COLO829 (cell line): ENCODE results near the gene SERTAD1.
"Not testable (repeated sequence)": the region's sequence is repeated elsewhere in the genome, so short reads cannot be mapped to it uniquely, and the experiment has no call there.

ENCODE experiments used
- DNase-seq: peaks from one replicate; pipeline ENCODE4 v3.0.0; 2012; ENCODE audit warnings: low spot score

Gene SERTAD1

GRCh38 chr19:40421993-40422747 lies 3.6 kb downstream of the SERTAD1 start:
- no peak for DNase-seq

DNA sequence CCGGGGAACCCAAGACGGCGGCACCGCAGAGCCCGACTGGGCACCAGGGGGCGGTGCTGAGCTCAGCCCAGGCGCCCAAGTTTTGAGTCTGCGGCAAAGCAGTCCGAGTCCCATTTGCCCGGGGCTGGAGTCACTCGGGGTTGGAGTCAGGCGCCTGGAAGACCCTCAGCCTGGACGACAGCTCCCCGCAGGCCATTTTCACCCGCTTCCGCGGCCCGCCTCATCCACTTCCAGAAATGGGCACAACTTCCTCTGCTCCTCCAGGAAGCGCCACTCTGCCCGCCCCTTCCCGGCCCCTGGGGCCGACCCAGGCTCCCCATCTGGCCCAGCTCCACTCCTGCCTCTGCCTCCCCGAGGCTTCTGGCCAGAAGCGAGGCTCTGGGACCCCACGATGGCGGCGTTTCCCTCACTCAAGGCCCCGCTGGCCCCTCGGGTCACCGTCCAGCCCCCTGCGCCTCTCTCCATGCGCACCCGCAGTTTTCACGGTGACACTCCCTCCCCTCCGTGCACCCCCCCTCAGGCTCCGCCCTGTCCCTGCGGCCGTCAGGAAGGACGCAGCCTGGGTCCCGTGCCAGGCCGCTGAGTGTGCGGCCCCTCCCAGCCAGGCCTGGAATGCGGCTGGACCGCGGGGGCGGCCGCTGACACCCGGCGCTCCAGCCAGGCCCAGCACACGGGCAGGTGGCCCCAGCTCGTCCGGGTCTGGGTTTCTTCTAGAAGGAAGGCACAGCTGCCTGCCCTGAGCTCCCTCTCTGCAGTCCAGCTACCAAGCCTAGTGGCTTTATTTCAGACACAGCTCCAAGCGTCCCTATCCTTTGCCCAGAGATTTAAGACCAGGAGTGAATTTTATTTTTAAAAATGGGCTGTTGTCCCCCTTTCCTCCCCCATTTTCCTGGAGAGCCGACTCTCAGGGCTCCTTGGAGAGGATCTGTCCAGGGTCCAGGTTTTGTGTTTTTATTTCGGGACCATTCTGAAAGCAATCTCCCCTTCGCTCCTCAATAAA lies 4.7 kb downstream of the SERTAD1 start:
- DNase-seq = peak; percentile 74

DNA sequence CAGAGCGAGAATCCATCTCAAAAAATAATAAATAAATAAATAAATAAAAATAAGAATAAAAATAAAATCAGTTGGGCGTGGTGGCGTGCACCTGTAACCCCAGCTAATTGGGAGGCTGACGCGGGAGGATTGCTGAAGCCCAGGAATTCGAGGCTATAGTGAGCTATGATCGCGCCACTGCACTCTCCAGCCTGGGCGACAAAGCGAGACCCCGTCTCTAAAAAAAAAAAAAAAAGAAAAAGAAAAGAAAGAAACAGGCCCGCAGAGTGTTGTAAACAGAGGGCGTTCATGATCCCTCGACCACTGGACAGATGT lies 5.4 kb downstream of the SERTAD1 start:
- DNase-seq = no peak

DNA sequence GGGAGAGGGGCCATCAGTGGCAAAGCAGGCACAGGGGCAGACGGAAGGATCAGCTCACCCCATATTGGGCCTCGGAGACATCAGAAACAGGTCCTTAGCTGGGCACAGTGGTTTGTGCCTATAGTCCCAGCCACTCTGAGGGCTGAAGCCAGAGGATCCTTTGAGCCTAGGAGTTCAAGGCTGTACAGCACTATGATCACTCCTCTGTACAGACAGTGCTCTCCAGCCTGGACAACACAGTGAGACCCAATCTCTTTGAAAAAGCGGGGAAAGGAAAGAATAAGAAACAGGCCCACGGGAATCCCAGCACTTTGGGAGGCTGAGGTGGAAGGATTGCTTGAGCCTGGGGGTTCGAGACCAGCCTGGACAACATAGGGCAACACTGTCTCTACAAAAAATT lies 6.0 kb downstream of the SERTAD1 start:
- DNase-seq = no peak

DNA sequence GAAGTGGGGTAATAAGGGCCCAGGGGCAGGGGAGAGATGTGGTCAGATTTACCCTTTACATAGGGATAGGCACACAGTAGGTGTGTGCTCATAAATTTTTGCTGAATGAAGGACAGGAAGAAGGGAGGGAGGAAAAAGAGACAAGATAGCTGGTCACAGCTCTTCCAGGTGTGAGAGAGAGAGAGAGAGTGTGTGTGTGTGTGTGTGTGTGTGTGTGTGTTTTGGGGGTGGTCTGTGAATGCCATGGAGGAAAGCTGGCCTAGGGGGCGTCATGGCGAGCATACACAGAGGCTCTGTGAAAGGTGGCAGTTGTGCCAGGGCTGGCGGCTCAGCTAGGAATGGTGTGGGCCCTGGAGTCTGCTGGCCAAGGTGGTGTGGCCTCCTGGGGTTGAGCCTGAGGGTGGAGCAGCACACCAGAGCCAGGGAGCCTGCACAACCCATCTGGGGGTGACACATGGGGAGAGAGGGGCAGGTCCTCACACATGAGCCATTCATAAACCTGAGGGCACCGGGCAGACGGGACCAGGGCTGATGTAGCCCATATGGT lies 6.7 kb downstream of the SERTAD1 start:
- no peak for DNase-seq

- no peak for DNase-seq
These were observed 7.8 kb downstream of the SERTAD1 start for GRCh38 chr19:40418040-40418439.

DNA sequence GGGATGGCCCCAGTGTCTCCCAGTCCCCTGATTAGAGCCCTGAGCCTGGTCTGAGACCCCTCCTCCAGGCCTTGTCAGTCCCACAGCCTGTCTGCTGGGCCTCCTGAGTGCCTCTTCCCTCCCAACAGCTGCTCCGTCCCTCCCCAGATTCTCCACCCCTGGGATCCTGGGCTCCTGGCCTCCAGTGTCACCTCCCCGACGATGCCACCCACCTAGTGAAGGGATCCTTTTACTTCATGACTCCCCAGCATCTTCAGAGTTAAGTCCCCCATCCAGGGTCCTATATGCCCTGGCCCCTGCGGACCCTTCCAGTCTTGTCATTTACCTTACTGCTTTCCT lies 8.2 kb downstream of the SERTAD1 start:
- DNase-seq = no peak

DNA sequence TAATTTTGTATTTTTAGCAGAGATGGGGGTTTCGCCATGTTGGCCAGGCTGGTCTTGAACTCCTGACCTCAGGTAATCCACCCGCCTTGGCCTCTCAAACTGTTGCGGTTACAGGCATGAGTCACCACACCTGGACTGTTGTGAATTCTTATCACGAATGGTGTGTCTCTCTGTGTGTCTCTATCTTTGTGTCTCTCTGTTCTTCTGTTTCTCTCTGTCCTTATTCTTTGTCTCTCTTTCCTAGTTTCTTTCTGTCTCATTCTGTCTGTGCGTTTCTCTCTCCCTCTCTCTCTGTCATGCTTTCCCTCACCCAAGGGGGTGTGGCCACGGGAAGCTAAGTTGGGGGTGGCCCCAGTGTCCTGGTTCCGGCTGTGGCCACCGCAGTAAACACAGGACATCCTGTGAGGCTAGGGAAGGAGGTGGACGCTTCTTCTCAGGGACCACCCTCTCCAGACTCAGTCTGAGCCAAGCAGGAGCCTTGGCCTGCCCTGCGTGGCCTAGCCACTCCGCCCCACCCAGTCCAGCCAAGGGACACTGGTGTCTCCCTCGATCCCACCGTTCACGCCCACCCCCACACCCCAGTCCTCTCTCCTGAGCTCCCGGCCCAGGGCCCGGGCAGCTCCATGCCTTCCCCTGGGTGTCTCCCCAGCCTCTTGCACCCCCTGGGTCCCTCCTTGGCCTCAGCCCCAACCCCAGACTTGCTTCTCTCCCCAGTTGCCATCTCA lies 8.7 kb downstream of the SERTAD1 start:
- DNase-seq = no peak

DNA sequence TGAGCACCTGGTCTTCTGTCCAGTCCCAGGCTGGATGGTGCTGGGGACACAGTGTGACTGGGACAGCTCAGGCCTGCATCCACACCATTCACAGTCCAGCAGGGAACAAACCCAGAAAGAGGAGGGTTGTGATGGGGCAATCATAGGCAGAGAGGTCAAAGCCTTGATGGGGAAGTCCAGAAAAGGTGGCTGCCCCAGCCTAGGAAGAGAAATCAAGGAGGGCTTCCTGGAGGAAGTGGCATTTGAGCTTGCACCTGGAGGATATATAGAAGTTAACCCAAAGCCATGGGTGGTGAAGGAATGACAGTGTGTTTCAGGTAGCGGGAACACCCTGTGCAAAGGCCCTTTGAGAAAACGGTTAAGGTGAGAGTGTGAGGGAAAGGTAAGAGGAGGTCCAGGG lies 10.0 kb downstream of the SERTAD1 start:
- DNase-seq = no peak

- DNase-seq = no peak
These were observed 11.0 kb downstream of the SERTAD1 start for GRCh38 chr19:40414542-40415535.

- no peak for DNase-seq
These were observed 12.4 kb downstream of the SERTAD1 start, which contains the start of gene PRX for GRCh38 chr19:40413291-40413845. Gene PRX, minus strand, starts transcription at chr19:40413378. Its CDS starts 5,446 bp downstream, at chr19:40407932.

DNA sequence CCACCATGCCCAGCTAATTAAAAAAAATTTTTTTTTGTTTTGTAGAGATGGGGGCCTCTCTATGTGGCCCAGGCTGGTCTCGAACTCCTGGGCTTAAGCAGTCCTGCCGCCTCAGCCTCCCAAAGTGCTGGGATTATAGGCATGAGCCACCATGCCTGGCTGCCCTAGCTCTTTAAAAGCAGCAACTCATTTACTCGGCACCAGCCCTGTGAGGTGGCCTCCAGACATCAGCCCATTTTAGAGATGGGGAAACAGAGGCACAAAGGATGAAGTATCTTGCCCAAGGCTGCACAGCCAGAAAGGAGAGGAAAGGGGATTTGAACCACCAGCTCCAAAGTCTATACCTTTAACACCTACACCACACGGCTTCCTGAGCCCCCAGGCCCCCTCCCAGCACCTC lies 12.9 kb downstream of the SERTAD1 start:
- DNase-seq = no peak

GRCh38 chr19:40411958-40412499 lies 13.8 kb downstream of the SERTAD1 start:
- no peak for DNase-seq

DNA sequence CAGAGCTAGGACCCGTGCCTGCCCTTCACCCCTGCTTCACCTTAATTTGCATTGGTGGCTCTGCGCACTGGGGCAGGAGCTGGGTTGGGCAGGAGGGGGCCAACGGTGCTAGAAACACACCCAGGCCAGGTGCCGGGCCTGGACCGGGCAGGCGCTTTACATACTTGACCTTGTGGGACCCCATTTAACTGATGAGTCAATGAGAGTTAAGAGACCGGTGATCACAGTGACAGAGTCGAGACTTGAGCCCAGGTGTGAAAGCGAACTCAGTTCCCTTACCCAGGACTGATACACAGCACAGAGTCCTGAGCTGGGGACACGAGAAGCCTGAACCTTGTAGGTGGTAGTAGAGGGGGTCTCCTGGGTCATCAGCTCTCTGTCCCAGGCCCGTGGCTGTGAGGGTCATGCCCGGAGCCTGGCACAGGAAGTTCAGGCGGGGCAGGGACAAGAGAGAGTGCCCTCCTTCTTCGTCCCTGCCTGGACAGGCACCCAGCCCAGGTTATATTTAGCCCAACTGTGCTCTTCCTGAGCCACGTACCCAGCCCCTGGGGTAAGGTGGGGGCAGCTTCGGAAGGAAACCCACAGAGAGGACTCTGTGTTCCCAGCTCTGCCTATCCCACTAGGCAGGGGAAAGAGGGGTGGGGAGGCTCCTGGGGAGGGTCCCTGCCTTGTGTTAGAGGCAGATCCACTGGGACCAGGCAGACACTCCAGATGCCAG lies 14.5 kb downstream of the SERTAD1 start:
- no peak for DNase-seq

- DNase-seq = no peak
These were observed 15.8 kb downstream of the SERTAD1 start for GRCh38 chr19:40410030-40410389.

DNA sequence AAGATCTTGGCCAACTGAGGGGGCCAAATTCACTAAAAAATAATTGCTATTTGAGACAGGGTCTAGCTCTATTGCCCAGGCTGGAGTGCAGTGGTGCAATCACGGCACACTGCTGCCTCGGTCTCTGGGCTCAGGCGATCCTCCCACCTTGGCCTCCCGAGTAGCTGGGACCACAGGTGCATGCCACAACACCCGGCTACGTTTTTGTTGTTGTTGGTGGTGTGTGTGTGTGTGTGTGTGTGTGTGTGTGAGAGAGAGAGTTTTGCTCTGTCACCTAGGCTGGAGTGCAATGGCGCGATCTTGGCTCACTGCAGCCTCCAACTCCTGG lies 17.2 kb downstream of the SERTAD1 start:
- not testable (repeated sequence) for DNase-seq

DNA sequence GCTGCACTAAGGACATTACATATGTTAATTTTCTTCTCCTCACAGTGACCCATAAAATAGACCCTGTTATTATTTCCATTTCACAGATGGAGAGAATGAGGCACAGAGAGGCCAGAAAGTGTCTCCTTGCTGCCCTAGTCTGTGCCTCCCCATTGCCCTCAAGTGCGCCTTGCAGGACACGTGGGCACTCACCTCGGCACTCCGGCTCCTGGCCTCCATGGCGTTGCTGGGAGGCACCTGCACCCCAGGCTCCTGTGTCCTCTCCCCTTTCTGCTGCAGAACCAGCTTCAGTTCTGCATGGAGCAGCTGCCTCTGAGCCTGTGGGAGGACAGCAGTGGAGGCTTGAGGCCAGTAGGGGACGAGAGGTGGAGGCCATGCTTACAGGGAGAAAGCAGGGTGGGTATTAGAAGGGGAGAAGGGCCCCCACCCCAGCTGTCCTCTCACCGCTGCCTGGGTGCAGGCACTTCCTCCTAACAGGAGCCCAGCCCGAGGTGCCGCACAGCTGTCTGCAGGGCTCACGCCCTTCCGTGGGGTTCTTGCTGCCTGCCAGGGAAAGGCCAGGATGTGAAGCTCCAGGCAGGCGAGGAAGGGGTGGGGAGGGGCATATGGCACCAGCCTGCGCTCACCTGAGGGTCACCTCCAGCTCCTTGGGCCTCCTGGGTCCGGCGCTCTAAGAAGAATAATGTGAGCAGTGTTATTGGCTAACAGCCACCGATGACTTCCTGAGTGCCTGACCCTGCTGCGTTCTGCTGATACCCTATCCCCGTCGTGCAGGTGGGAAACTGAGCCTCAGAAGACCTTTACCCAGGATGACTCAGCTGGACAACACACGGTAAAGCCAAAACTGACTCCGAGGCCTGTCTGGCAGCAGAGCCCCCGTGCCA lies 17.8 kb downstream of the SERTAD1 start:
- no peak for DNase-seq

DNA sequence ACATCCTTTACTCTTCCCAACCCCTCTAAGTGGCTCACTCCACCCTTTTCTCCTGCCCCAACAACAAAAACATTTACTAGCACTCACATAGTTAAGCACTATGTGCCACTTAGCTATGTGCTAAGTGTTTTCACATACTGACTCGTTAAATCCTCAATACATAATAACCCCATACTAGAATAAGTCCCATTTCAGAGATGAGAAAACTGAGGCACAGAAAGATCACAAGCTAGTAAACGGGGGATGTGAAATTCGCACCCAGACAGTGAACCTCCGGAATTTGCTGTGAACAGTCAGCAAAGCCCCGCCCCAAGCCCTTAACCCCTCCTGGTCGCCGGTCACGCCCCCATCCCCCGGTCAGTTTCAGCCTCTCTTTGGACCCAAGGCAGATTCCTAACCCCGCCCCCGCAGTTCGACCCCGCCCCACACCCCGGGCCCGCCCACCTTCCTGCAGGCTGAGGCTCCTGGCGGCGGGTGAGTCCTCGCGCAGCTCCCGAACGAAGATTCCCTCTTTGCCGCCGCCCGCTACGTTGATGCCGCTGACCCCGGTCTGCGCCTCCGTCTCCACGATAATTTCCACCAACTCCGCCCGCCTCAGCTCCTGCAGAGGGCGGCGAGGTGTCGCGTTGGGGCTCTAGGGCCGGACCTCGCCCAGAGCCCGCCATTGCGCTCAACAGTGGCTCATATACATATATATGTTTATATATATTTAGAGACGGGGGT lies 22.4 kb downstream of the SERTAD1 start:
- peak; percentile 93 for DNase-seq
